Measurements from ENCODE around the gene GFRA1.

The GFRA1 gene, protein sequence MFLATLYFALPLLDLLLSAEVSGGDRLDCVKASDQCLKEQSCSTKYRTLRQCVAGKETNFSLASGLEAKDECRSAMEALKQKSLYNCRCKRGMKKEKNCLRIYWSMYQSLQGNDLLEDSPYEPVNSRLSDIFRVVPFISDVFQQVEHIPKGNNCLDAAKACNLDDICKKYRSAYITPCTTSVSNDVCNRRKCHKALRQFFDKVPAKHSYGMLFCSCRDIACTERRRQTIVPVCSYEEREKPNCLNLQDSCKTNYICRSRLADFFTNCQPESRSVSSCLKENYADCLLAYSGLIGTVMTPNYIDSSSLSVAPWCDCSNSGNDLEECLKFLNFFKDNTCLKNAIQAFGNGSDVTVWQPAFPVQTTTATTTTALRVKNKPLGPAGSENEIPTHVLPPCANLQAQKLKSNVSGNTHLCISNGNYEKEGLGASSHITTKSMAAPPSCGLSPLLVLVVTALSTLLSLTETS

DNA sequence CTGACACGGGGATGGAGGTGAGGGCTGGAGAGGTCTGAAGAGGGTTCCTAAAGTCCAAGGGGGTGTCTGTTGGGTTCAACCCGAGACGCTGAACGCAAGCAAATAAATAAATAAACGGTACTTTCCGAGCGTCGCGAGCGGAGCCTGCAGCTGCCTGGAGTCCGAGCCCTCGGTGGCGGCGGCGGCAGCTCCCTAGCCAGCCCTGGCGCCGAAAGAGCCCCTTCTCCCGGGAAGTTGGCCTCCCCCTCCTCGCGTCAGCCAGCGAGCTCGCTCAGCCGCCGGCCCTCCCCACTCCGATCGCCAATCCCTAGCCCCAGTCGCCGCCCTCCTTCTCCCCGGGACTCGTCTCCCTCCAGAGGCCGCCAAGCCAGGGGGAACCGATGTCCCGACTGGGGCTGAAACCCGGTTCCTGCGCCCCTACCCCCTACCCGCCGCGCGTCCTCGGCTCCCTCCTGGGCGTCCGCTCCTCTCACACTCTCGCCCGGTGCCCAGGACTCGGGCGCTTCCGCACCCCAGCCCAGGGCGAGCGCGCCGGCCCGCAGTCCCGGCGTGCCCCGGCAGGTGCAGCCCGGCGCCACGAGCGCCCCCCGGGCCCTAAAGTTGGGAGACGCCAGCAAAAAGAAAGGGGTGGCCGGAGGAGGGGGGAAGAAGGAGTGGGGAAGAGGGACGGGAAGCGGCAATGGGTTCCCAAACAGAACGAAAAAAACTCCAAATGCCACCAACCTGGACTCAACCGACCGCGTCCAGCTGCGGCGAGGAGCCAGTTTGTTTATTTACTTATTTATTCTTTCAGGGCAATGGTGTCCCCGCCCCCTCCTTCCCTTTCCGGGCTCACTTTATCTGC is at the start of gene GFRA1:
Gene GFRA1, minus strand, starts transcription at position 767 of the 844 bp plus-strand sequence. CDS start 1,177 bp downstream, outside the sequence.
- no peak for DNase-seq (ENCODE audit: low read depth in 3 of 3, low spot score in 1 of 3)

DNA sequence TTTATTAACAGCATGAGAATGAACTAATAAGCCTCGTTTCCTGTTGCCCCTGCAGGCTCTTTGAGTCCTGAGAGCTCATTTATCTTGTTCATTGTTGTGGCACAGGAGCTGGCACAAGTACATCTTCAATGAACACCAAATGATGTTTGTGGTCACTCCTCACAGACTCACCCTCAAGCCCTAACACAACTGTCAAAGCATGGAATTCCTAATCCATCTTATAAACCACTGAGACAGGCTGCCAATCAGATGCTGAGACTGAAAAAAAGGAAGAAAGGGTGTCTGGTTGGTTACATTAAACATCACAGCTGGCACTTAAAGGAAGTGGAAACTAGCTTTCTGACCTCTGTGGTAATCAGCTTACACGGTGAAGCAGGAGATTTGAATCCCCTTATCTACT is 43.5 kb upstream of the GFRA1 start:
- DNase-seq (ENCODE audit: low read depth in 3 of 3, low spot score in 1 of 3) = no peak

GRCh38 chr10:116312548-116312947 is 39.5 kb upstream of the GFRA1 start:
- no peak for DNase-seq (ENCODE audit: low read depth in 3 of 3, low spot score in 1 of 3)

DNA sequence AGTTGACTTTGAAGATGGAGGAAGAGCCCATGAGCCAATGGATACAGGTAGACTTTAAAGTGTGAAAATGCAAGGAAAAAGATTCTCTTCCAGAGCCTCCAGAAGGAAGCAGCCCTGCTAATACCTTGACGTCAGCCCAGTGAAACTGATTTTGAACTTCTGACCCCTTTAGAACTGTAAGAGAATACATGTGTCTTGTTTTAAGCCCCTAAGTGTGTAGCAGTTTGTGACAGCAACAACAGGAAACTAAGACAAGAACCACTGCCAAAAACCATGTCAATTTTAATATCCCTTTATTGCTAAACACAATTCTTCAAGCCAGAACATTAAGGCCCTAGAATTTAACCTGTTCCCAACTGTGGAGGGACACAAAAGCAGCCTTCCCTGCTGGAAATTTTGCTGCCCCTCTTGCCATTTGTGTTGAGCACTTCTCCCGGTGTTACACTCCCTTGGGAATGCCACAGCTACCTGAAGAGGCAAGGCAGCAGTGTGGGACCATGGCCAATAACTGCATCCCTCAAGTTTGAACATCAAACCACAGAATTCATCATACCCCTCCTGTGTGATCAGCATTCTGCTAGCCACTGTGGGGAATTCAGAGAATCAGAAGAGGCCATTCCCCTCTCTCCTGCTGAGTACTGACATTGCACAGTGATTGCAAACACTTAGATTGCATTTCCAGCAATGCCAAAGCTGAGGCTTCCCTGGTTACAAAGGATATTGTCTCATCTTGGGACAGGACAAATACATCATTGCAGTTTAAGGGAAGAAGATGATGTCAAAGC is 38.9 kb upstream of the GFRA1 start:
- no peak for DNase-seq (ENCODE audit: low read depth in 3 of 3, low spot score in 1 of 3)

DNA sequence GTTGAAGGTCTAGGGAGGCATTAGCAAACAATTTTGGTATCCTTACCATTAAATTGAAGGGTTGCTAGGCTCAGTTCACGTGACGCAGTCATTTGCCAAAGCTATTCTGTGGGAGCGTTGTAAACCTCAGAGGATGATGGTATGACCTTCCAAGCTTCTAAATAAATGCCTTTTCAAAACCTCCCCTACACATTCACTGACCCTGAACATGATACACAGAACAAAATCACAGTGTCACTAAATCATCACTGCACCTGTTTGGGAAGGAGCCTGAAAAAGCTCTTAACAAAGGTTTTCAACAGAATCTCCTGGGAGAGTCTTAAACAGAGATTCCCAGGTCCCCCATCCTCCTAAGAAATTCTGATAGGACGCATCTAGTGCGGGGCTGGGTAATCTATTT is 38.0 kb upstream of the GFRA1 start:
- no peak for DNase-seq (ENCODE audit: low read depth in 3 of 3, low spot score in 1 of 3)

- no peak for DNase-seq (ENCODE audit: low read depth in 3 of 3, low spot score in 1 of 3)
Measured at GRCh38 chr10:116307455-116307854, 34.4 kb upstream of the GFRA1 start.

DNA sequence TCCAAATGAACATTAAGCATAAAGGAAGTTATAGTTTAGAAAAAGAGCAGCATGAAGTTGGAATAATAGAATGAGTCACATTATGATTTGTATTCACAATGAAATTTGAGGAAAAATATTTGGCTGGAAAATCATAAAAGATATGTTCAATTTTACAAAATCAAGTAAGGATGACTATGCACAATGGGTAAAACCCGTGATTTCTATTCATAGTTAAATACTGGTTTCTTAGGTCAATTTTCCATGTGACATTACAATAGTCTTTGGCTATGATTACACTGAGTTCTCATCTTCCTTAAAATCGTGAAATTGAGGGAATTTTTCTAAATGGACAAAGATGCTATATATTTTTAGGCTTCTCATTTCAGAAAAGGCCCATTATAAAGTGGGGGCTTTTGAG is 33.8 kb upstream of the GFRA1 start:
- DNase-seq (ENCODE audit: low read depth in 3 of 3, low spot score in 1 of 3) = no peak

DNA sequence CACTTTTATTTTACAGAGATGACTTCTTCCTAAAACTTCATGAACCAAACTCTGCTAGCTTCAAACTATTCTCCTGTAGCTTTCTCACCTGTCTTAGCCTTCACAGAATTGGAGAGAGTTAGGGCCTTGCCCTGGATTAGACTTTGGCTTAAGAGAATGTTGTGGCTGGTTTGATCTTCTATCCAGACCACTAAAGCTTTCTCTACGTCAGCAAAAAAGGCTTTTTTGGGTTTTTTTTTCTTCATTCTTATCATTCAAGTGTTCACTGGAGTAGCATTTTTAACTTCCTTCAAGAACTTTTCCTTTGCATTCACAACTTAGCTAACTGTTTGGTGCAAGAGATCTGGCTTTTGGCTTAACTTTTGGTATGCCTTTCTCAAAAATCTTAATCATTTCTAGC is 31.9 kb upstream of the GFRA1 start:
- DNase-seq (ENCODE audit: low read depth in 3 of 3, low spot score in 1 of 3) = no peak

DNA sequence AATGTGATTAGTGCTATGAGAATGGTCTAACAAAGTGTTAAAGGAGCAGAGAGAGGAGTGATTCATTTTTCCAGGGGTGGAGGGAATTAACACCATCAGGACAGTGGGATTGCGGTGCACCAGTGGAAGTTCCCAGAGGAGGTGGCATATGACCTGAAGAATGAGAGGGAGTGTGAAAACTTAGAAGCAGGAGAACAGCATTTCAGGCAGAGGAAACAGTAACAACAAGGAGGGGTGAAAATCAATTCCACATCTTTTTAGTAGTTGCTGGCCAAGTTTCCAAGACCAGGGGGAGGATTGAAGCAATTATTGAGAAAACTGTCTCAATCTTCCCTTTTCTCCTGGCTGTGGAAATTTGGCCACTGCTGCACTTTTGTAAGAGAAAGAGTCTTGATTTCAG is 27.5 kb upstream of the GFRA1 start:
- DNase-seq (ENCODE audit: low read depth in 3 of 3, low spot score in 1 of 3) = no peak

GRCh38 chr10:116298586-116298985 is 25.6 kb upstream of the GFRA1 start:
- DNase-seq (ENCODE audit: low read depth in 3 of 3, low spot score in 1 of 3) = no peak

GRCh38 chr10:116296291-116296721 is 23.3 kb upstream of the GFRA1 start:
- no peak for DNase-seq (ENCODE audit: low read depth in 3 of 3, low spot score in 1 of 3)

GRCh38 chr10:116292493-116292892 is 19.5 kb upstream of the GFRA1 start:
- no peak for DNase-seq (ENCODE audit: low read depth in 3 of 3, low spot score in 1 of 3)

DNA sequence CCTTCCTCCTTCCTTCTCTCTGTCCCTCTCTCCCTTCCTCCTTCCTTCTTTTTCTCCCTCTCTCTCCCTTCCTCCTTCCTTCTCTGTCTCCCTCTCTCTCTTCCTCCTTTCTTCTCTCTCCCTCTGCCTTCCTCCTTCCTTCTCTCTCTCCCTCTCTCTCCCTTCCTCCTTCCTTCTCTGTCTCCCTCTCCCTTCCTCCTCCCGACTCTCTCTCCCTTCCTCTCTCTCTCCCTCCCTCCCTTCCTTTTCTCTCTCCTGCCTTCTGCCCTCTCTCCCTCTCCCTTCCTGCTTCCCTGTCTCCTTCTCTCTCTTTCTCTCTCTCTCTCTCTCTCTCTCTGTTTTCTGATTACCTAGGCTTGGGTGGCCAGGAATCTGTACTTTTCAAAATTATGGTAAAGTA is 16.6 kb upstream of the GFRA1 start:
- no peak for DNase-seq (ENCODE audit: low read depth in 3 of 3, low spot score in 1 of 3)

- DNase-seq (ENCODE audit: low read depth in 3 of 3, low spot score in 1 of 3) = no peak
Measured at GRCh38 chr10:116287906-116288501, 15.0 kb upstream of the GFRA1 start.

DNA sequence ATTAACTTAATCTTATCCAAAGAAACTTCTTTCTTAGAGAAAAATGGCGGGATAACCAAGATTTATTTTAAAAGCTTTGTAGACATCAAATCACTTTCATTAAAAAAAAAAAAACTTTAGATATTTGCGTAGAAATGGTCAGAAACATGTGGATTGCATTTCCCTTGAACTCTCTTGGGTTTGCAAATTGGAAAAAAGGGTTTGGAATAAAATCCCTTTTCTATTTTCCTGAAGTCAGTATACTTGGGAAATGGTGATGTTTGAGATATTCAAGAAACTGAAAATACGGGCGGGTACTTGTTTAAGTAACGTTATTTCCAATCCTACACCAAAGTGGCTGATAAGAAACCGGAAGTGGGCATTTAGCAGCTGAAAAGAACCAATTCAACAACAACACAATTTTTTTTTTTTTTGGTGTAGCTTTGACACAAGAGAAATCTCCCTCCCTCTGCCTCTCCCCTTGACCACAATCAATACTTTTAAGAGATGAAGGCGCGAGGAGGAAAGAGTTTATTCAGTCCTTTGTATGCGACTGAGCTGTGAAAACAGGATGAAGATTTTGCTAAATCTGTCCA is 13.7 kb upstream of the GFRA1 start:
- DNase-seq (ENCODE audit: low read depth in 3 of 3, low spot score in 1 of 3) = no peak

GRCh38 chr10:116281775-116282174 is 8.8 kb upstream of the GFRA1 start:
- DNase-seq (ENCODE audit: low read depth in 3 of 3, low spot score in 1 of 3) = no peak

GRCh38 chr10:116278846-116279245 is 5.8 kb upstream of the GFRA1 start:
- no peak for DNase-seq (ENCODE audit: low read depth in 3 of 3, low spot score in 1 of 3)

DNA sequence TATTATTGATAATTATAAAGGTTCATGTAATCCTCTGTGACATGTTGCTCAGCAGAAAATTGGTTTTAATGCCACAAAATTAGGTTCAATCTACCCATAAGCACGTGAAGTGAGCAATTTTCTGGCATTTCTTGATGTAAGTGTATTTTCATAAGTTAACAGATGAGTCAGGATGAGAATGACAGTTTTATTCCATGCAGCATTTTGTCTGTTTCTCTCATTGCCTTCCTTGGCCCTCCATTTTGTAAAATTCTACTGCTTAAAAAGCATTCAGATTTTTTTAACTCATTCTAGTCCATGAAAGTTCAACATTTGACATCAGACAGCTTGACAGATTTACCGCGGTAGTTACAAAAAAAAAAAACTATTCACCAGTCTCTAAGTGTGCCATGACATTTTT is 4.0 kb upstream of the GFRA1 start:
- no peak for DNase-seq (ENCODE audit: low read depth in 3 of 3, low spot score in 1 of 3)

DNA sequence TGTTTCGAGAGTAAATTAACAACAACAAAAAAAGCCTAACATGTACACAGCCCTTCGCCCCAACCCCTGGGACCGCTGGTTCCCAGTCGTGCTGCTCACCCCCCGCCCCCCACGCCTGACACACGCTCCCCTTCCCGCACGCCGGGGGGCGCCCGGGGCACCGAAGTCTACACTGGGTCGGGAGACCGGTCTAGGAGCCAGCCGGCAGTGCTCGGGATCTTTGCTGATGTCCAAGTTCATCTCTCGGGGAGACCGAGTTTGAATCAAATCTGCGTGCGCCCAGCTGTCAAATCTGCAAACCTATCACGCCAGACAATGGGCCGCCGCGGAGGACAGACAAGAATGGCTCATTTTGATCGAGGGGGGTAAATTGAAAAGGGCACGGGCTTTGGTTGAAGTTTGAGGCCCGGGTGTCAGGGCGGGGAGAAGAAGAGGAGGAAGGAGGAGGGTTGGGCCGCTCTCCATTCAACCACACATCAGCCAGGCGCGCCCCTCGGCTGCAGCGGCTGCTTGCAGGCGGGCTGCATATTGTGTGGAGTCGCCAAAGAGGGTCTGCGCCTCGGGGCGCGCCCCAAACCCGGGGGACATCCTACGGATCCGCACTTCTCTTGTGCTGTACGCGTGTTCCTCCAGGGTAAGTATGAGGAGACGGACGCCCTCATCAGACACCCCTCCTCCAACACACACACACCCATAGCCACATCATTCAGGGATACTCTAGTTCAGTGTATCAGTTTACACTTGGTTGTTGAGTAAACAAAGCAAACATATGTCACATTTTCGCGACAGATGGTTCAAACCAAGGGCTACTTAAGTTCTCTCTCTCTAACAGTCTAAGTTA is 1.3 kb upstream of the GFRA1 start:
- DNase-seq (ENCODE audit: low read depth in 3 of 3, low spot score in 1 of 3) = no peak
